A549 (cell line): ENCODE data around the gene MCTP1. TPM values are rescaled to one million over a fixed set of nuclear protein-coding genes. Genes with fewer than 3 reads are reported as not detected.
"Not testable (repeated sequence)": the region's sequence is repeated elsewhere in the genome, so short reads cannot be mapped to it uniquely, and the experiment has no call there.

Experiments used
- ATAC-seq, 2 experiments: fragments of 200-7000 bp in 1 of 2; fragments of >200 bp in 1 of 2; cut with Nextera tagmentation in 1 of 2; cut with Tn5 transposase in 1 of 2; 3 replicates each; pipeline versions ENCODE4 v1.8.0 to v1.9.1; 2018 to 2020; ENCODE audit warnings: mild to moderate bottlenecking in 1 of 2, moderate library complexity in 1 of 2
- CTCF ChIA-PET: fragments of 300-600 bp; sonication (Branson Sonifier 250); formaldehyde crosslinking; extraction: SDS; loops from one replicate; lab custom pipeline; 2021; ENCODE audit warnings: antibody characterized with exemption, inconsistent platforms; lab: Yijun Ruan, JAX
- POLR2A ChIA-PET: fragments of 350-600 bp; formaldehyde crosslinking; extraction: SDS; loops from one replicate; lab custom pipeline; 2021; ENCODE audit warnings: antibody characterized with exemption, inconsistent platforms; lab: Yijun Ruan, JAX
- DNase-seq, 2 experiments: peaks; one replicate each; pipeline versions ENCODE4 v3.0.0 to v3.0.0-alpha.2; 2011 to 2016; ENCODE audit warnings: low read depth in 1 of 2, low spot score in 1 of 2
- FAIRE-seq: peaks from 2 replicates; lab custom pipeline; 2011; peaks lifted over from hg19 to GRCh38; lab: Jason Lieb, UNC
- H3K27ac ChIP-seq, 2 experiments: fragments of >200 bp; sonication (Bioruptor Twin); formaldehyde crosslinking; 3 replicates each; pipeline ENCODE4 v1.5.1; 2016 to 2017
- H3K4me1 ChIP-seq: fragments of >200 bp; sonication (Bioruptor Twin); formaldehyde crosslinking; 3 replicates; pipeline ENCODE4 v1.6.1; 2016
- H3K4me2 ChIP-seq: fragments of >200 bp; sonication (Bioruptor Twin); formaldehyde crosslinking; 3 replicates; pipeline ENCODE4 v1.6.1; 2016
- H3K4me3 ChIP-seq: fragments of >200 bp; sonication (Bioruptor Twin); formaldehyde crosslinking; 3 replicates; pipeline ENCODE4 v1.5.1; 2016
- H3K9me3 ChIP-seq: fragments of >200 bp; sonication (Bioruptor Twin); formaldehyde crosslinking; 3 replicates; pipeline ENCODE4 v1.6.1; 2016
- BCL3 ChIP-seq: fragments of >200 bp; sonication (Bioruptor Twin); formaldehyde crosslinking; IDR thresholded peaks from 3 replicates; pipeline ENCODE4 v1.6.1; 2016
- CHD2 ChIP-seq: fragments of 150-350 bp; IDR thresholded peaks from 2 replicates; pipeline ENCODE4 v1.6.1; 2014; ENCODE audit warnings: low read length; ENCODE audit not compliant: partially characterized antibody
- EHMT2 ChIP-seq: fragments of 200-600 bp; sonication (generic); IDR thresholded peaks from 2 replicates; pipeline ENCODE4 v1.6.1; 2016; ENCODE audit warnings: antibody characterized with exemption, low read depth, mild to moderate bottlenecking, moderate library complexity
- FOXS1 ChIP-seq: fragments of 250-450 bp; sonication (Bioruptor Pico); IDR thresholded peaks from 2 replicates; pipeline ENCODE4 v1.5.0; 2020; ENCODE audit warnings: mild to moderate bottlenecking, moderate library complexity
- HEYL ChIP-seq: fragments of 250-450 bp; sonication (Bioruptor Pico); IDR thresholded peaks from 2 replicates; pipeline ENCODE4 v1.8.0; 2021; ENCODE audit warnings: mild to moderate bottlenecking, moderate library complexity
- HOXB5 ChIP-seq: fragments of 250-450 bp; sonication (Bioruptor Pico); IDR thresholded peaks from 2 replicates; pipeline ENCODE4 v1.5.0; 2020; ENCODE audit warnings: mild to moderate bottlenecking, moderate library complexity
- JUN ChIP-seq, 2 experiments: fragments of >200 bp; sonication (Bioruptor Twin); formaldehyde crosslinking; IDR thresholded peaks; 2 replicates in 1 of 2; 3 replicates in 1 of 2; pipeline ENCODE4 v1.6.1; 2016 to 2017
- KDM5A ChIP-seq: fragments of 200-600 bp; sonication (generic); IDR thresholded peaks from 2 replicates; pipeline ENCODE4 v1.6.1; 2016; ENCODE audit warnings: antibody characterized with exemption, mild to moderate bottlenecking
- MYC ChIP-seq: IDR thresholded peaks from 2 replicates; pipeline ENCODE4 v1.6.1; 2012; ENCODE audit warnings: mild to moderate bottlenecking, inconsistent platforms, low read length, improper control_type of control experiment, borderline replicate concordance
- NR3C1 ChIP-seq: fragments of >200 bp; sonication (Bioruptor Twin); formaldehyde crosslinking; IDR thresholded peaks from 3 replicates; pipeline ENCODE4 v1.6.1; 2017
- POLR2AphosphoS2 ChIP-seq: conservative IDR thresholded peaks from 2 replicates; pipeline ENCODE4 v1.6.1; 2012; ENCODE audit warnings: low read length, improper control_type of control experiment, inconsistent platforms
- RAD21 ChIP-seq, 2 experiments: fragments of >200 bp in 1 of 2; sonication (Bioruptor Twin) in 1 of 2; formaldehyde crosslinking in 1 of 2; IDR thresholded peaks in 1 of 2; conservative IDR thresholded peaks in 1 of 2; 2 replicates in 1 of 2; 3 replicates in 1 of 2; pipeline ENCODE4 v1.6.1; 2012 to 2018; ENCODE audit warnings: inconsistent platforms in 1 of 2
- RARB ChIP-seq: fragments of 250-450 bp; sonication (Bioruptor Pico); IDR thresholded peaks from 2 replicates; pipeline ENCODE4 v1.8.0; 2021; ENCODE audit warnings: mild to moderate bottlenecking, moderate library complexity
- RCOR1 ChIP-seq: fragments of 150-350 bp; IDR thresholded peaks from 2 replicates; pipeline ENCODE4 v1.6.1; 2014; ENCODE audit warnings: antibody characterized with exemption, low read length, low read depth
- RFX5 ChIP-seq: fragments of 450-650 bp; IDR thresholded peaks from 2 replicates; pipeline ENCODE4 v1.7.1; 2014; ENCODE audit warnings: antibody characterized with exemption, mild to moderate bottlenecking, moderate library complexity
- ZC3H11A ChIP-seq: fragments of 450-650 bp; IDR thresholded peaks from 2 replicates; pipeline ENCODE4 v1.6.1; 2014; ENCODE audit warnings: antibody characterized with exemption, mild to moderate bottlenecking
- ZFP36 ChIP-seq: fragments of 450-650 bp; IDR thresholded peaks from 2 replicates; pipeline ENCODE4 v1.6.1; 2014; ENCODE audit warnings: borderline replicate concordance; ENCODE audit not compliant: partially characterized antibody
- ZNF302 ChIP-seq: fragments of 250-450 bp; sonication (Bioruptor Pico); IDR thresholded peaks from 2 replicates; pipeline ENCODE4 v1.9.0; 2021; ENCODE audit warnings: inconsistent platforms, mild to moderate bottlenecking, moderate library complexity
- ZSCAN20 ChIP-seq: fragments of 250-450 bp; sonication (Bioruptor Pico); IDR thresholded peaks from 2 replicates; pipeline ENCODE4 v1.8.0; 2022; ENCODE audit warnings: mild to moderate bottlenecking, moderate library complexity
- WGBS: methylation state at CpG from one replicate; pipeline ENCODE4 v1.1.6; 2017; ENCODE audit errors: missing lambda C conversion rate; 5-methylcytosine and 5-hydroxymethylcytosine counted together
- polyA plus RNA-seq, 4 experiments: library from polyadenylated mRNA; depleted of rRNA in 3 of 4; stranded (reverse); fragments of >200 nt; fragmentation: RNase III in 1 of 4; extraction: RNeasy Plus Mini Kit Qiagen cat#74134 plus additional on column Dnase treatment in 1 of 4; gene quantifications; 2 replicates in 3 of 4; 3 replicates in 1 of 4; pipeline ENCODE4 v1.2.3, GENCODE V29; 2011 to 2017
- TF ChIP-seq, protein P1 (sequence below): IDR thresholded peaks from 2 replicates; pipeline ENCODE4 v1.6.1; 2012; ENCODE audit warnings: low read depth, borderline replicate concordance
- TF ChIP-seq, protein P2 (sequence below): fragments of 150-350 bp; IDR thresholded peaks from 2 replicates; pipeline ENCODE4 v1.6.1; 2014; ENCODE audit warnings: low read depth, mild to moderate bottlenecking, low read length

Gene MCTP1
- polyA plus RNA-seq, 2 of the 4 experiments (the other 2 are of a cell fraction), result 5.4 to 6.9 TPM

DNA sequence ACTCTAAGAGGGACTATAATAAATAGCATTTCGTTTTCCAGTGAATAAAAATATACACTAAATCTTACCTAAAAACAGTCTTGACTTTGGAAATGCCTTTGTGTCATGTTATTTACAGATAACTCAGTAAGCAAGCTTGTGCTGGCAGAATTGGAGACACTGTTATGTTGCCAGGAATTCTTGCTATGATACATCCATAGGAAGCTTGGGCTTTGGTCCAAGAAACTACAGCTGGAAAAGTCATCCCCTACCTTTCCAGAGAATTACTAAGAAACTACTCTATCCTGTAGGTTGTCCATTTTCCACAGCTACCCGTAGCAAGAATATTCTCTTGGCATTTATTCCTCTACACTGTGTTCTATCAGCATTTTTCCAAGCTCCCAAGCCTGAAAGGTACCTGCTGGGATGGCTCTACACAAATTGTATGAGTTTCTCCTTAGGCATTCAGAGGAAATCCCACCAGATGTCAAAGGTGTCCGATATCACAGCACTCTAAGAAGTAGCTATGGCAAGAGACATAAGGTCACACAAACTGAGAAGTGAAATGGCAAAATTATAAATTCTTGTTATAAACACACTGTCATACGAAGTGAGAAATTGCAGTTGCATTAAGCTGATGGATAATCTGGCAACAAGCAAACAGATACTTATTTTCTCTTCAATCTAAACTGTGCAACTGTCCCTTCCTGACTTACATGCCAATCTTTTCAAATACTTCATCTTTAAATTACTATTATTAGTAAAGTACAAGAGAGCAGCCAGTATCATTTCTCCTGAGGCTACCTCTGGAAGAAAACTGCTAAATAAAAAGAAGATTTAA, 68.5 kb downstream of the MCTP1 start:
- DNase-seq, result no peak
- CTCF ChIA-PET, result no interaction called here

DNA sequence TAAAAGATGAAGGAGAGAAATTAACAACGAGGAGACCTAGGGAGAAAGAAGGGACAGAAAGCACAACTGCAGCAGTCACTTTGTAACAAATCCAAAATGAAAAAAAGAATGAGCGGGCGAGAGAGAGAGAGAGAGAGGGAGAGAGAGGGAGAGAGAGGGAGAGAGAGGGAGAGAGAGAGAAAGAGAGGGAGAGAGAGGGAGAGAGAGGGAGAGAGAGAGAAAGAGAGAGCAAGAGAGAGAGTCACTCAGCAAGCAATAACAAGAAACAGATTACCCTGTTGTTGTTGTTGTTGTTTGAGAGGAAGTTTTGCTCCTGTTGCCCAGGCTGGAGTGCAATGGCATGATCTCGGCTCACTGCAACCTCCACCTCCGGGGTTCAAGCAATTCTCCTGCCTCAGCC, 77.1 kb downstream of the MCTP1 start:
- FAIRE-seq, H3K4me2 ChIP-seq, ATAC-seq, POLR2A ChIA-PET, H3K4me1 ChIP-seq, H3K27ac ChIP-seq, H3K4me3 ChIP-seq, DNase-seq, H3K9me3 ChIP-seq: not testable (repeated sequence)
- 10% methylated on average over 5 of the region's 5 CpGs for WGBS
- CTCF ChIA-PET, result interaction anchor here (0.6 kb wide), 1 partner anchor 375 kb away, joined by 3 read pairs; no protein-coding TSS in a partner anchor

More for the DNA sequence above, 68.5 kb downstream of the MCTP1 start:
- WGBS, result 7% methylated on average over 4 of the region's 4 CpGs
- ATAC-seq (no peak), FAIRE-seq (no peak)
- H3K4me2 ChIP-seq, result no peak overlapping the region
- TF ChIP-seq MYC (no peak), ZSCAN20 (CRISPR knock-in tag) (no peak)
- TF ChIP-seq, protein P1, sequence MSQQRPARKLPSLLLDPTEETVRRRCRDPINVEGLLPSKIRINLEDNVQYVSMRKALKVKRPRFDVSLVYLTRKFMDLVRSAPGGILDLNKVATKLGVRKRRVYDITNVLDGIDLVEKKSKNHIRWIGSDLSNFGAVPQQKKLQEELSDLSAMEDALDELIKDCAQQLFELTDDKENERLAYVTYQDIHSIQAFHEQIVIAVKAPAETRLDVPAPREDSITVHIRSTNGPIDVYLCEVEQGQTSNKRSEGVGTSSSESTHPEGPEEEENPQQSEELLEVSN, result no peak
- H3K27ac ChIP-seq, result no peak overlapping the region
- POLR2A ChIA-PET, result no interaction called here
- H3K4me1 ChIP-seq, result no peaks in the 10 kb centered on the region
- H3K4me3 ChIP-seq, result no peak overlapping the region
- H3K9me3 ChIP-seq, result no peaks in the 10 kb centered on the region

DNA sequence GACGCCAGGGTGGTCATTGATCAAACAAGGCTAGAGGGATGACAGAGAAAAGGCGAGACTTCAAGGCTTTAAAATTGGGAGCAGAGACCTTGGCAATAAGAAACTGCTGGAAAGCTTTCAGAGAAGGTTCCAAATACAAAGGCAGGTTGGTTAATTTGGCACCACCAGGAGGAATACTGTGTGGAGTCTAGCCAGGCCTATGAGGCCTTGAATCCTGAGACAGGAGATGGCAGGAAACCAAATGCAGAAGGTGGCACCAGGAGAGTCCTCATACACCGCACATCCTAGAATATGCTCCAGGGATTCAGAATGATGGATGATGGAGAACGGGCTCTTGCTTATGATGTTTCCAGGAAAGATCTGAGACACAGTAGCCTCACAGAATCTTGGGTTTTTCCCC, 90.0 kb downstream of the MCTP1 start:
- Histone ChIP-seq H3K9me3 (no peaks in the 10 kb centered on the region), H3K4me3 (no peak overlapping the region), H3K27ac (no peak overlapping the region), H3K4me2 (no peak overlapping the region), H3K4me1 (no peaks in the 10 kb centered on the region)
- CTCF ChIA-PET, result no interaction called here
- DNase-seq (no peak), FAIRE-seq (no peak), ATAC-seq (no peak)
- POLR2A ChIA-PET, result no interaction called here
- WGBS, result 46% methylated on average over 4 of the region's 4 CpGs
- TF ChIP-seq CHD2, result no peak
- TF ChIP-seq HEYL (CRISPR knock-in tag), result no peak
- TF ChIP-seq RARB, result no peak
- TF ChIP-seq RFX5, result no peak
- TF ChIP-seq ZFP36, result no peak
- TF ChIP-seq RCOR1, result no peak
- TF ChIP-seq ZNF302 (CRISPR knock-in tag), result no peak
- TF ChIP-seq FOXS1 (CRISPR knock-in tag), result no peak
- TF ChIP-seq HOXB5 (CRISPR knock-in tag), result no peak
- no peak for TF ChIP-seq BCL3
- no peak for TF ChIP-seq KDM5A

GRCh38 chr5:95191330-95191729, 93.6 kb downstream of the MCTP1 start:
- no peaks in the 10 kb centered on the region for H3K4me1 ChIP-seq
- ChIA-PET POLR2A (no interaction called here), CTCF (no interaction called here)
- no peak overlapping the region for H3K27ac ChIP-seq
- H3K9me3 ChIP-seq, result no peaks in the 10 kb centered on the region
- DNase-seq, result no peak
- TF ChIP-seq, protein P2, sequence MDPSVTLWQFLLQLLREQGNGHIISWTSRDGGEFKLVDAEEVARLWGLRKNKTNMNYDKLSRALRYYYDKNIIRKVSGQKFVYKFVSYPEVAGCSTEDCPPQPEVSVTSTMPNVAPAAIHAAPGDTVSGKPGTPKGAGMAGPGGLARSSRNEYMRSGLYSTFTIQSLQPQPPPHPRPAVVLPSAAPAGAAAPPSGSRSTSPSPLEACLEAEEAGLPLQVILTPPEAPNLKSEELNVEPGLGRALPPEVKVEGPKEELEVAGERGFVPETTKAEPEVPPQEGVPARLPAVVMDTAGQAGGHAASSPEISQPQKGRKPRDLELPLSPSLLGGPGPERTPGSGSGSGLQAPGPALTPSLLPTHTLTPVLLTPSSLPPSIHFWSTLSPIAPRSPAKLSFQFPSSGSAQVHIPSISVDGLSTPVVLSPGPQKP, result no peak
- no peak for TF ChIP-seq POLR2AphosphoS2
- no peak for TF ChIP-seq EHMT2
- TF ChIP-seq NR3C1, result no peak
- TF ChIP-seq HOXB5 (CRISPR knock-in tag), result no peak
- no peak for TF ChIP-seq JUN (IDR thresholded peaks at IDR 0.05)
- TF ChIP-seq ZC3H11A, result no peak
- no peak for TF ChIP-seq RAD21 (conservative IDR thresholded peaks at IDR 0.05 in 1 of 2, IDR thresholded peaks at IDR 0.05 in 1 of 2)
- no peak for FAIRE-seq
- 45% methylated on average over 2 of the region's 2 CpGs for WGBS
- H3K4me2 ChIP-seq, result no peak overlapping the region
- no peak for ATAC-seq
- H3K4me3 ChIP-seq, result no peak overlapping the region
